GM21528 (cell line): ENCODE results near the gene DIPK1C.

Experiments used
- ATAC-seq: cut with Tn5 transposase; IDR thresholded peaks from one replicate; pipeline ENCODE4 v1.9.1; 2021; ENCODE audit warnings: mild to moderate bottlenecking, moderate library complexity; ENCODE audit not compliant: unreplicated experiment, low FRiP score

DIPK1C gene

DNA sequence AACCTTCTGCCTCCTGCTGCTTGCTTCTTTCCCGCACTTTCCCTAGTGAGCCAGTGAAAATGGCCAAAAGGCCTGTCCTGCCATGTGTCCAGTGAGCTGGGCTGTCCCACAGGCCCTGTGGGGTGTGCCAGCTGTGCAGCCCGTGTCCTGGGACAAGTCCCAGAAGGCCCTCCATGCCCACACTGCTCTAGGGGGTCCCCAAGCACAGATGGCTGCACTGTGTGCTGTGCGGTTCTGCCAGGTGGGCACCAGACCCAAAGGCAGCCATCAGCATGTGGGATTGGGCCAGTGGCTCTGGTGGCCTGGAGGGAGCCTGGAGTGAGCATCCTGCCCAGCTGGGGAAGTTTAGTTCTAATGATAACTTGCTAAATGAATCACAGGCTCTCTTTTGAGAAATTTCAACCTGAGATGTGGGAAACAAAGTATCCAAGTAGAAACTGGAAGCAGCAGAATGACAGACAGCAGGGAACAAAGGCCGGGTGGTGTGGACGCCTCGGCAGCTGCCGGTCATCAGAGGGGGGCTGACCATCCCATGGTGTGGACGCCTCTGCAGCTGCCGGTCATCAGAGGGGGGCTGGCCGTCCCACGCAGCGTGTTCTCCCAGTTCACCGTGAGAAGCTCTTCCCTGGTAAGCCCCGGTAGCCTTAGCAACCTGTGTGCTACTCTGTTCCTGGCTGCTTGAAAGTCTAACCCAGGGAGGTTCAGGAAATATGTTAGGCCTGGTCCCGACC lies 29.2 kb upstream of the DIPK1C start:
- no peak for ATAC-seq

DNA sequence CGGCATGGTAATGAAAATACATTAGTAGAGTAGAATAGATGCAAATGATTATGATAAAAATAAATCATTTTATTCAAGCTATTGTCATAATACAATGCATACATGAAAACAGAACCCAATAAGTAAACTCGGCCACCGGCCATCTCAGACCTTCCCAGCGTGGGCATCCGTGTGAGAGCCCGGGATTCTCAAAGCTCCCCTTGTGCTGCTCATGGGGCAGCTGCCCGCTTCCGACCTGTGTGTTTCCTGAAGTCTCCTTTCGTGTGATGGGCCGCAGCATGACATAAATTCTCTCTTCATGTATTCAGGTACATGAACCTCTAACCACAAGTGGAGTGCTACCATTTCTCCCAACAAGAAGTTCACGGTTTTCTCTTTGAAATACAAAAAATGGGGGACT lies 25.6 kb upstream of the DIPK1C start:
- ATAC-seq = no peak

DNA sequence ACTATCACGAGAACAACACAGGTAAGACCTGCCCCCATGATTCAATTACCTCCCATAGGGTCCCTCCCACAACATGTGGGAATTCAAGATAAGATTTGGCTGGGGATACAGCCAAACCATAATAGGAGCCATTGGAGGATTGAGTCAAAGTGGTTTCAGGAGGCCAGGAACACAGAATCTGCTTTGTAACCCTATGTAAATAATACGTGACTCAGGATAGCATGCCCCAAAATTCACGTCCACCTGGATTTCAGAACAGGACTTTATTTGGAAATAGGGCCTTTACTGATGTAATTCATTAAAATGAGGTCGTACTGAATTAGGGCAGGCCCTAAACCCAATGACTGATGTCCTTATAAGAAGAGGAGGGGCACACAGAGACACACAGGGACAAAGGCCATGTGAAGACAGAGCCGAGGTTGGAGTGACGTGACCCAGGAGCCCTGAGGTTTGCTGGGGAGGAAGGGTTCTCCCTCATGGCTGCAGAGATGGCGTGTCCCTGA lies 23.1 kb upstream of the DIPK1C start:
- ATAC-seq = no peak

GRCh38 chr18:74479486-74480148 lies 22.5 kb upstream of the DIPK1C start:
- ATAC-seq = no peak

- ATAC-seq = no peak
Measured at GRCh38 chr18:74478880-74479279, 21.8 kb upstream of the DIPK1C start.

GRCh38 chr18:74478316-74478715 lies 21.2 kb upstream of the DIPK1C start:
- ATAC-seq = no peak

DNA sequence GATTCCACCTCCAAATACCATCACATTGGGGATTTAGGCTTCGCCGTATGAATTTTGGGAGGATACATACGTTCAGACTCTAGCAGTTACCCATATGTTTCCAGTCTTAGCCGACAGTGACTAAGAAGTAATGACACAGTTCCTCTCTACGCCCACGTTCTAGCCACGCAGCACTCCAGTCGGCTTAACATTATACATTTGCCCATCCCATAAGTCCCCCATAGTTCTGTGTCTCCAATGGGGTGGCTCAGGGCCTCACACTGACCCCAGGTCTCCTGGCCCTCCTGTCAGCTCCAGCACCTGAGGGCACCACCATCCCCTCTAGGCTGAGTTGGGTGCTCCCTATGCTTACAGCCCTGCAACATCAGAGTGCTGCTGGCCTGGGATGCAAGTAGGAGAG lies 20.7 kb upstream of the DIPK1C start:
- ATAC-seq = no peak

DNA sequence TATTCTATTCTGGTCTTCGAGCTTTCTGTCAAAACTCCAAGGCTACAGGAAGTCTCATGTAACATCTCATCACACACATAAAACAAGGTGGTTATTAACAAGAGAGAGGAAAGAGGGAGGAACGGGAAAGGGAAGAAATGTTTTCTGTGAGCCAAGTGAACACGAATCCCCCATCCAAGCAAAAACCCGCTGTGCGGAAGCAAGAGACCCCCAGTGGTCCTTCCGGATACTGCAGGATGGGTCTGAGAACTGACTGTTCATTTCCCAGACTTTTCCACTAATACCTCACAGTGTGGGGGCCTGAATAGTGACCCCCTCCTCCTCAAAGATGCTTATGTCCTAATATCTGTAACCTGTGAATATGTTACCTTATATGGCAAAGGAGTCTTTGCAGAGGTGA lies 19.0 kb upstream of the DIPK1C start:
- no peak for ATAC-seq

DNA sequence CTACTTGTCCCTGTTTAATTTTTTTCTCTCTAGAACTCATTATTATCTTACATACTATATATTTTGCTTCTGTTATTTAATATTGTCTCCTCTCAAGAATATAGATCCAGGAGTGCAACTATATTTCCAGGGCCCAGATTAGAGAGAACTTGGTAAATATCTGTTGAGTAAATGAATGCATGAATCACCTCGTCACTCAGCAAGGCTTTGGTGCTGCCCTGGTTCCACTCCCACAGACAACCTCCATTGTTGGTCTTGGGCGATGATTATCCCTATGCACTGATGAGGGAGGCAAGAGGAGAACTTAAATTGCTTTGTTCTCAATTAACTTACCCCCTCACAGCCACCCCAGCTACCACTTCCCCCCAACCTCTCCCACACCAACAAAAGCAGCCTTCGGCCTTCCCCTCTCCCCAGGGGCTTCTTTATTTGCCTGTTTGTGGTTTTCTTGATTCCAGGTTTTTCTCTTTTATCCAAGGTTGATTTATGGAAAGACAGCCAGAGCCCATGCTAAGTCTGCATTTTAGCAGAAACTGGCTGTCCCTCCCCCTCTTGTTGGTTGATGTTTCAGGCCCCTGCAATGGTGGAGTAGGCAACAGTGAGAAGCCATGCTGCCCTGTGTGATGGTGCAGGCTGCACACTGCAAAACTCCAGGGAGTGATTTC lies 17.0 kb upstream of the DIPK1C start:
- no peak for ATAC-seq

- no peak for ATAC-seq
Measured at GRCh38 chr18:74472312-74472711, 15.2 kb upstream of the DIPK1C start.

DNA sequence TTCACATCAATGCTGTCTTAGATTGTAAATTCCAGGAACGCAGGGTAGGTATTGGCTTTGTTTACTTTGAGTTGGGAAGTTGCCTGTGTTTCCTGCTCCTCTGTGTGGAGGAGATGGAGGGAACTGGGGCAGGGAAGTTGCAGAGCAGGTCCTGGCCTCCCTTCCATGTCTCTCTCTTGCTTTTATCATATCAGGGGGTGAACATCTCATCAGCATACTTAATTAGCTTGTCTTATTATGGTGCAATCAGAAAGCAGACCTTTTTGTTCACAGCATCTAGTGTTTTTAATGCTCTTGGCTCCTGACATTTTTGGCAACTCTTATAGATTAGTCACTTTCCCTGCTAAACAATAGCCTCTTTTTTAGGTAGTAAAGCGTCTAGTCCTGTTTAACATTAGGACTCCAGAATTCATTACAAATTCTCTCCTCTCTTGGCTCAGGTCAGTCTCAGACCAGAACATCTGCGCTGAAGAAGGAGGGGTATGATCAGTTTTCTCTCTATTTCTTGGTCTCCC lies 11.5 kb upstream of the DIPK1C start:
- ATAC-seq = no peak

DNA sequence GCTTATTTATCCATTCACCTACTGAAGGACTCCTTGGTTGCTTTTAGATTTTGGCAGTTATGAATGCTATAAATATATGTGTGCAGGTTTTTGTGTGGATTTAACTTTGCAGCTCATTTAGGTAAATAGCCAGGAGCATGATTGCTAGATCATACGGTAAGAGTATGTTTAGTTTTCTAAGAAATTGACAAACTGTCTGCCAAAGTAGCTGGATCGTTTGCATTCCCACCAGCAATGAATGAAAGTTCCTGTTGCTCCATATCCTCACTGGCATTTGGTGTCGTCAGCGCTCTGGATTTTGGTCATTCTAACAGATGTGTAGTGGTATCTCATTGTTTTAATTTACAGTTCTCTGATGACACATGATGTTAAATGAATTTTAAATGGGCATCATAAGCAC lies 8.7 kb upstream of the DIPK1C start:
- no peak for ATAC-seq

GRCh38 chr18:74463983-74464382 lies 6.9 kb upstream of the DIPK1C start:
- no peak for ATAC-seq

DNA sequence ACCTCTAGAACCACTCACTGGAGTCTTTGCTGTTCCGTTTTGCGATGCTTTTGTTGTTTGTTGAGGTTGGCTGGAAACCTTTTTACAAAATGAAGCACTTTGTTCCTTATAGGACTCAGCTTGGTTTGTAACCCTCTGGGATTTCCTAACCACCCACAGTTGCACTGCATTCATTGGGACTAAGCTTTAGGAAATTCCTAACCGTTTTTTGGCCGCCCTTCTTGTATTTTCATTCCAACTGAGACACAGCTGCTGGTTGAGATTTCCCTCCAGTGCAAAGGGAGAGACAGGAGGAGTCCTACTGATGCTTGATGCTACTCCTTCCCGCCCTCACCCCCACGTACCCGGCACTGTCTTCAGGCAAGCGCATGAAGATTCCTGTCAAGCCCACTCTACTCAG lies 6.1 kb upstream of the DIPK1C start:
- no peak for ATAC-seq

GRCh38 chr18:74460825-74461224 lies 3.7 kb upstream of the DIPK1C start:
- no peak for ATAC-seq

GRCh38 chr18:74459889-74460288 lies 2.8 kb upstream of the DIPK1C start:
- ATAC-seq = no peak

DNA sequence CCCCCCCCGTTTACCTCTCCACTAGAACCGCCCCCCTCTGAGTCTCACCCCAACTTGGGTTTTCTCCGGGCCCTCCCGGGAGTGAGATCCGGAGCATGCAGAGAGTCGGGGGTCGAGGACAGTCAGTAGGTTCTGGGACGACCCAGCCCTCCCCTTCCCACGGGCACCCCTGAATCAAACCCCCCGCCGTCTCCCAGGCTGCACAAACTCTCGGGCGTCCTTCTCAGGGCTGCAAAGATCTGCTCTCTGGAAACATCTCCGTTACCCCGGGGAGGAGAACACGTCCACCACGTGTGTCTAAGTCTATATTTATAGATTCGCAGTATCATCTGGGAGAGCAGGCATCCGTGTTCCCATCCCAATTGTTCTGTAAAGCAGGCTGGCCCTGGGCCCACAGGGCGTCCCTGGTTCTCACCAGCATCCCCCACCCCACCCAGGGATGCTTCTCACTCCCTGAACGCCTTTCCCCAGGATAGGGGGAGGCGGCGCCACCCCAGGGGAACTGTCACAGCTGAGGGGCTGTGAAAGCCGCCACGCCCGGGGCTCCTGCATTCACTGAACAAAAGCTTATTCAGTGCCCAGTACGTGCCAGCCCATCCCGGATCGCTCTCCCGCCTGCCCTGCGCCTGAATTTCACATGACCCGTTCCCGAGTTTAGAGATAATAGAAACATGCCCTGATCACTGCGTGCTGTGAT lies 765 bp upstream of the DIPK1C start:
- no peak for ATAC-seq

DNA sequence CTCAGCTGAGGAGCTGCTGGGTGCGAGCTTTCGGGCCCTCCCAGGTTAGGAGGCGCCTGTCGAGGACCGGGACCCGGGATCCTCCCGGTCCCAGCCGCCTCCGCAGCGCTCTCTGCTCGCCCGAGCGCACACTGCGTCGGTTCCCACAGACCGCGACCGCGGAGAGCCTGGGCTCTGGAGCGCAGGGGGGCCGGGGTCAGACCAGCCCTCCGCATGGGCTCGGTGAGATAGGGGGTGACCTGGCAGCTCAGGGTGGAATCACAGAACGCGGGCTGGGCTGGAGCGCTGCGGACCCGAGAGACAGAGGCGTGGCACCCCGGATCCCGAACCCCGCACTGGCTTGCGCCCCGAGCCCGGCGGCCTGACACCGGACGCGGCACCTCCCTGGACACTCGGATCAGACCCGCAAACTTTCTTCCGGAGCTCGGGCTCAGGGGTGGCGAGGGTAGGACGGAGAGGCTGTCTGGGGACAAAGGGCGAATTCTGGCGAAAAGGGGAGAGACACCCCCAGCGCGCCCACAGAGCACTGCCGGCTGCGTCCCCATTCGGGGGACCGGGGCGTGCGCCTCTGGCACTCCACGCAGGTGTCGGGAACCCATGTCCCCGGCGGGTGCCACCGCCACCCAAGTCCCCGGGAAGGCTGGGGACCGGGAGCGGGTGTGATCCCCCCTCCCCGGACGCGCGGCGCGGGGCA lies 612 bp downstream of the DIPK1C start:
- no peak for ATAC-seq

- no peak for ATAC-seq
Measured at GRCh38 chr18:74456017-74456348, 1.1 kb downstream of the DIPK1C start.

DNA sequence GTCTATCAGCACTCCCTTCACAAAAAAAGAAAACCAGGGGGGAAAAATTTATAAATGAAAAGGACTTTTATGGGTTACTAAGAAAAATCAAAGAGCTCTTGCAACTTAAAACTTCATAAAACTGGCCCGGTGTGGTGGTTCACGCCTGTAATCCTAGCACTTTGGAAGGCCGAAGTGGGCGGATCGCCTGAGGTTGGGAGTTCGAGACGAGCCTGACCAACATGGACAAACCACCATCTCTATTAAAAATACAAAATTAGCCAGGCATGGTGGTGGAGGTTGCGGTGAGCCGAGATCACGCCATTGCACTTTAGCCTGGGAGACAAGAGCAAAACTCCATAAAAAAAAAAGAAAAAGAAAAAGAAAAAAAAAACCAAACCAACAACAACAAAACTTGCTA lies 1.7 kb downstream of the DIPK1C start:
- ATAC-seq = no peak
